HCT116 (cell line): ENCODE results near the gene IL17C. TPM values are rescaled to one million over a fixed set of nuclear protein-coding genes. Genes with fewer than 3 reads are reported as not detected.

Source experiments
- ATAC-seq: fragments of 200-7000 bp; cut with Tn5 transposase; 2 replicates; pipeline ENCODE4 v1.9.1; 2020; ENCODE audit warnings: mild to moderate bottlenecking, moderate library complexity
- BruUV-seq: library from RNA; stranded (reverse); fragments of 400-500 nt; replicated peaks from 2 replicates; lab custom pipeline; 2021; lab: Mats Ljungman, UMichigan
- CTCF ChIA-PET: fragments of 300-600 bp; sonication (Branson Sonifier 250); formaldehyde crosslinking; loops from one replicate; lab custom pipeline; 2021; ENCODE audit warnings: antibody characterized with exemption; lab: Charles Lee
- POLR2A ChIA-PET: fragments of 300-600, 350-600 bp; sonication (Branson Sonifier 250); formaldehyde crosslinking; loops from one replicate; lab custom pipeline; 2021; ENCODE audit warnings: antibody characterized with exemption; lab: Charles Lee
- RAD21 ChIA-PET, 2 experiments: fragments of 300-600 bp; sonication (Branson Sonifier 250); formaldehyde crosslinking; loops; one replicate each; lab custom pipeline; 2023; ENCODE audit warnings: low total read pairs in 2 of 2; ENCODE audit not compliant: uncharacterized antibody in 2 of 2, unreplicated experiment in 2 of 2, low non-redundant PET in 1 of 2; lab: Charles Lee
- DNase-seq: peaks from one replicate; pipeline ENCODE4 v3.0.0-alpha.2; 2010; ENCODE audit warnings: low read depth, low spot score
- H2AFZ ChIP-seq: fragments of 200-600 bp; shearing (Covaris generic), sonication (generic); 2 replicates; pipeline ENCODE4 v1.6.1; 2017; ENCODE audit warnings: low read depth, mixed run types, mixed read lengths, antibody characterized with exemption, low read length; ENCODE audit not compliant: poor library complexity, severe bottlenecking
- H3K27ac ChIP-seq: 2 replicates; pipeline ENCODE4 v1.5.1; 2012; ENCODE audit warnings: low read depth, low read length
- H3K27me3 ChIP-seq: fragments of 200-600 bp; sonication (generic); 2 replicates; pipeline ENCODE4 v1.6.1; 2016; ENCODE audit warnings: mixed run types, low read length, mixed read lengths; ENCODE audit not compliant: insufficient read depth
- H3K36me3 ChIP-seq, 2 experiments: fragments of 200-500 bp in 1 of 2; fragments of 200-600 bp in 1 of 2; sonication (Bioruptor generic) in 1 of 2; sonication (generic) in 1 of 2; 2 replicates each; pipeline versions ENCODE4 v1.5.1 to v1.6.1; 2014 to 2016; ENCODE audit warnings: low read length in 2 of 2, inconsistent platforms in 1 of 2, mixed read lengths in 1 of 2, mixed run types in 1 of 2; ENCODE audit not compliant: insufficient read depth in 2 of 2, control insufficient read depth in 1 of 2
- H3K4me1 ChIP-seq, 2 experiments: fragments of 200-600 bp in 1 of 2; sonication (generic) in 1 of 2; 2 replicates each; pipeline versions ENCODE4 v1.5.1 to v1.6.1; 2012 to 2017; ENCODE audit warnings: low read length in 2 of 2, inconsistent platforms in 1 of 2, mild to moderate bottlenecking in 1 of 2, mixed read lengths in 1 of 2, mixed run types in 1 of 2, moderate library complexity in 1 of 2; ENCODE audit not compliant: insufficient read depth in 2 of 2, control insufficient read depth in 1 of 2
- H3K4me2 ChIP-seq: fragments of 200-600 bp; sonication (generic); 2 replicates; pipeline ENCODE4 v1.6.1; 2017; ENCODE audit warnings: mixed run types, low read length, mixed read lengths
- H3K4me3 ChIP-seq, 2 experiments: fragments of 200-600 bp in 1 of 2; sonication (generic) in 1 of 2; replicated peaks in 1 of 2; 2 replicates each; pipeline ENCODE4 v1.5.1; 2011 to 2016; ENCODE audit warnings: low read length in 2 of 2, control low read depth in 1 of 2, low read depth in 1 of 2, mild to moderate bottlenecking in 1 of 2, mixed read lengths in 1 of 2, mixed run types in 1 of 2
- H3K79me2 ChIP-seq: fragments of 200-600 bp; sonication (generic); 2 replicates; pipeline ENCODE4 v1.6.1; 2017; ENCODE audit warnings: mild to moderate bottlenecking, mixed run types, low read length, moderate library complexity, mixed read lengths; ENCODE audit not compliant: insufficient read depth
- H3K9ac ChIP-seq: fragments of 200-600 bp; sonication (generic); 2 replicates; pipeline ENCODE4 v1.6.1; 2016; ENCODE audit warnings: low read length, mixed read lengths
- H3K9me2 ChIP-seq: fragments of 200-600 bp; sonication (generic), shearing (Covaris generic); 2 replicates; pipeline ENCODE4 v1.6.1; 2017; ENCODE audit warnings: mixed run types, mild to moderate bottlenecking, moderate library complexity; ENCODE audit not compliant: insufficient read depth
- H3K9me3 ChIP-seq, 2 experiments: fragments of 200-500 bp in 1 of 2; fragments of 200-600 bp in 1 of 2; sonication (Bioruptor generic) in 1 of 2; sonication (generic) in 1 of 2; 2 replicates each; pipeline ENCODE4 v1.6.1; 2014 to 2017; ENCODE audit warnings: low read length in 2 of 2, mixed read lengths in 2 of 2, inconsistent platforms in 1 of 2, low read depth in 1 of 2, mild to moderate bottlenecking in 1 of 2, mixed run types in 1 of 2, moderate library complexity in 1 of 2; ENCODE audit not compliant: control insufficient read depth in 1 of 2, insufficient read depth in 1 of 2
- H4K20me1 ChIP-seq: fragments of 200-600 bp; sonication (generic), shearing (Covaris generic); 2 replicates; pipeline ENCODE4 v1.6.1; 2017; ENCODE audit warnings: mixed run types, mild to moderate bottlenecking, moderate library complexity; ENCODE audit not compliant: insufficient read depth
- CBX3 ChIP-seq: IDR thresholded peaks from 2 replicates; pipeline ENCODE4 v1.6.1; 2012; ENCODE audit warnings: low read depth
- CEBPB ChIP-seq: IDR thresholded peaks from 2 replicates; pipeline ENCODE4 v1.6.1; 2012; ENCODE audit warnings: low read depth
- CTCF ChIP-seq, 3 experiments: fragments of 200-600 bp in 1 of 3; sonication (generic) in 1 of 3; IDR thresholded peaks in 2 of 3; conservative IDR thresholded peaks in 1 of 3; 2 replicates each; pipeline ENCODE4 v1.5.1; 2012 to 2017; ENCODE audit warnings: low read depth in 2 of 3, low read length in 2 of 3, antibody characterized with exemption in 1 of 3, borderline replicate concordance in 1 of 3, control low read depth in 1 of 3, mild to moderate bottlenecking in 1 of 3, mixed read lengths in 1 of 3, mixed run types in 1 of 3, moderate library complexity in 1 of 3; ENCODE audit not compliant: insufficient read depth in 1 of 3
- EGR1 ChIP-seq: IDR thresholded peaks from 2 replicates; pipeline ENCODE4 v1.6.1; 2012; ENCODE audit warnings: low read depth
- ELF1 ChIP-seq: IDR thresholded peaks from 2 replicates; pipeline ENCODE4 v1.6.1; 2012; ENCODE audit warnings: low read depth, borderline replicate concordance
- EZH2 ChIP-seq: fragments of 200-600 bp; sonication (generic); IDR thresholded peaks from 2 replicates; pipeline ENCODE4 v1.6.1; 2017; ENCODE audit warnings: antibody characterized with exemption, mixed run types
- FOSL1 ChIP-seq: IDR thresholded peaks from 2 replicates; pipeline ENCODE4 v1.6.1; 2012; ENCODE audit warnings: low read depth
- JUND ChIP-seq: IDR thresholded peaks from 2 replicates; pipeline ENCODE4 v1.6.1; 2012
- MAX ChIP-seq: IDR thresholded peaks from 2 replicates; pipeline ENCODE4 v1.6.1; 2012
- POLR2A ChIP-seq: IDR thresholded peaks from 2 replicates; pipeline ENCODE4 v1.7.0; 2011; ENCODE audit warnings: borderline replicate concordance; ENCODE audit not compliant: insufficient read depth, insufficient read length; ENCODE audit errors: extremely low read depth
- RAD21 ChIP-seq: IDR thresholded peaks from 2 replicates; pipeline ENCODE4 v1.6.1; 2012; ENCODE audit warnings: low read depth, mild to moderate bottlenecking
- REST ChIP-seq: IDR thresholded peaks from 2 replicates; pipeline ENCODE4 v1.6.1; 2012; ENCODE audit warnings: low read depth
- SIN3A ChIP-seq: IDR thresholded peaks from 2 replicates; pipeline ENCODE4 v1.6.1; 2012; ENCODE audit warnings: low read depth
- TCF7L2 ChIP-seq: IDR thresholded peaks from 2 replicates; pipeline ENCODE4 v1.7.0; 2011; ENCODE audit warnings: borderline replicate concordance, inconsistent platforms; ENCODE audit not compliant: insufficient read depth, insufficient read length; ENCODE audit errors: extremely low read depth
- YY1 ChIP-seq: IDR thresholded peaks from 2 replicates; pipeline ENCODE4 v1.6.1; 2011; ENCODE audit warnings: low read length, low read depth, moderate library complexity, mild to moderate bottlenecking; ENCODE audit not compliant: insufficient replicate concordance; ENCODE audit errors: extremely low read depth
- ZFX ChIP-seq: fragments of 450-650 bp; IDR thresholded peaks from 2 replicates; pipeline ENCODE4 v1.6.1; 2017
- intact Hi-C: fragments of 100-400 bp; cut with micrococcal nuclease; formaldehyde crosslinking; loops from 2 replicates; pipeline ENCODE4 v1.10.0; 2022
- total RNA-seq: library from RNA; stranded (reverse); gene quantifications from one replicate; pipeline ENCODE4 v1.2.1, GENCODE V29; 2021; ENCODE audit not compliant: unreplicated experiment

The IL17C gene
- total RNA-seq, 1 experiment from 2014 or later = not detected

- Histone ChIP-seq H3K4me3 (no peak overlapping the region), H3K27ac (no peak overlapping the region), H3K9ac (no peak overlapping the region), H3K9me3 (no peaks in the 10 kb centered on the region), H3K4me2 (no peak overlapping the region), H3K36me3 (peaks cover 47 to 64% of the 10 kb centered on the region in 2 experiments; a peak in 3 of 4 replicates), H3K79me2 (peaks cover 24% of the 10 kb centered on the region), H2AFZ (no peak overlapping the region), H4K20me1 (no peaks in the 10 kb centered on the region), H3K4me1 (no peaks in the 10 kb centered on the region), H3K9me2 (no peaks in the 10 kb centered on the region), H3K27me3 (no peaks in the 10 kb centered on the region)
- RAD21 ChIA-PET = no interaction called here
- BruUV-seq = no TSS peak
- TF ChIP-seq ZFX (no peak), CBX3 (no peak), EGR1 (no peak), MAX (no peak), JUND (no peak), FOSL1 (no peak), CTCF (IDR thresholded peaks at IDR 0.05 in 2 of 3, conservative IDR thresholded peaks at IDR 0.05 in 1 of 3; ENCODE audit: borderline replicate concordance in 1 of 3, insufficient read depth in 1 of 3, low read depth in 2 of 3, low read length in 2 of 3) (no peak), CEBPB (no peak), TCF7L2 (no peak), YY1 (no peak), POLR2A (no peak), RAD21 (no peak), ELF1 (no peak), EZH2 (no peak), REST (no peak), SIN3A (no peak)
- ATAC-seq (no peak), DNase-seq (no peak)
- POLR2A ChIA-PET = no interaction called here
- CTCF ChIA-PET = no interaction called here
- intact Hi-C loops = no loop called here
Measured at GRCh38 chr16:88623858-88624257, 14.5 kb upstream of the IL17C start.
